Measurements from ENCODE around the gene BRINP3.

BRINP3 gene

DNA sequence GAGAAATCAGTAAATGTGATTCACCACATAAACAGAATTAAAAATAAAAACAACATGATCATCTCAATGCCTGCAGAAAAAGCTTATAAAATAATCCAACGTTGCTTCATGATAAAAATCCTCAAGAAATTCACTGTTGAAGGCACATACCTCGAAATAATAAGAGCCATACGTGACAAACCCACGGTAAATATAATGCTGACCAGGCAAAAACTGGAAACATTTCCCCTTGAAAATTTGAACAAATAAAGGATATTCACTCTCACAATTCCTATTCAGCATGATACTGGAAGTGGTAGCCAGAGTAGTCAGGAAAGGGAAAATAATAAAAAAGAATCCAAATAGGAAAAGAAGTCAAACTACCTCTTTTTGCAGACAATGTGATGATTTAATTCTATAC lies 148.8 kb downstream of the BRINP3 start:
- Histone ChIP-seq H2AFZ (ENCODE audit: low read length, unreplicated experiment) (no peak overlapping the region), H3K36me3 (ENCODE audit: insufficient read depth, low read length) (no peaks in the 10 kb centered on the region), H3K27ac (ENCODE audit: low read depth, low read length) (no peak overlapping the region), H3K4me1 (ENCODE audit: control insufficient read depth, insufficient read depth, low read length, unreplicated experiment) (no peaks in the 10 kb centered on the region), H3K79me2 (ENCODE audit: control insufficient read depth, insufficient read depth, low read length, unreplicated experiment) (no peaks in the 10 kb centered on the region), H3K27me3 (ENCODE audit: insufficient read depth, low read length) (no peaks in the 10 kb centered on the region), H3K4me3 (ENCODE audit: low read depth, low read length) (no peak overlapping the region)

DNA sequence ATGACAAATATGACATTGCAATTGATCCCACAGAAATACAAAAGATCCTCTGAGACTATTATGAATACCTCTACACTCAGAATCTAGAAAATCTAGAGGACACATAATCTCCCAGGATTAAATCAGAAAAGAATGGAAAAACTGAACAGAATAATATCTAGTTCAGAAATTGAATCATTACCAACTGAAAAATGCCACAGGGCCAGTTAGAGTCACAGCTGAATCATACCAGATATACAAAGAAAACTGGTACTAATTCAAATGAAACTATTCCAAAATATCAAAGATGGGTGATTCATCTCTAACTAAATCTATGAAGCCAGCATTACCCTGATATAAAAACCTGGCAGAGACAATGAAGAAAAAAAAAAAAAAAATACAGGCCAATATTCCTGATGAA lies 149.3 kb downstream of the BRINP3 start:
- Histone ChIP-seq H3K36me3 (ENCODE audit: insufficient read depth, low read length) (no peaks in the 10 kb centered on the region), H3K79me2 (ENCODE audit: control insufficient read depth, insufficient read depth, low read length, unreplicated experiment) (no peaks in the 10 kb centered on the region), H3K27ac (ENCODE audit: low read depth, low read length) (no peak overlapping the region), H2AFZ (ENCODE audit: low read length, unreplicated experiment) (no peak overlapping the region), H3K27me3 (ENCODE audit: insufficient read depth, low read length) (no peaks in the 10 kb centered on the region), H3K4me1 (ENCODE audit: control insufficient read depth, insufficient read depth, low read length, unreplicated experiment) (no peaks in the 10 kb centered on the region), H3K4me3 (ENCODE audit: low read depth, low read length) (no peak overlapping the region)

DNA sequence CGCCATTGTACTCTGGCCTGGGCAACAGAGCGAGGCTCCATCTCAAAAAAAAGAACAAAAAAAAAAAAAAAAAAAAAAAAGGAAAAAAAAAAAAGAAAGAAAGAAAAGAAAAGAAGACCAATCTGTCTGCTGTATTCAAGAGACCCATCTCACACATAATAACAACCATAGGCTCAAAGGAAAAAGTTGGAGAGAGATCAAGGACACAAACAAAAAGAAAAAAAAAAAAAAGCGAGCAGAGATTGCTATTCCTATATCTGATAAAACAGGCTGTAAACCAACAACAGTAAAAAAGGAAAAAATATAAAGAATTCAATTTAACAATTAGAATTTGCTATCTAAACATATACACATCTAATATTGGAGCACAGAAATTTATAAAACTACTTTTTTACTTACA lies 150.4 kb downstream of the BRINP3 start:
- no peaks in the 10 kb centered on the region for H3K36me3 ChIP-seq (ENCODE audit: insufficient read depth, low read length)
- H3K79me2 ChIP-seq (ENCODE audit: control insufficient read depth, insufficient read depth, low read length, unreplicated experiment): no peaks in the 10 kb centered on the region
- no peak overlapping the region for H3K27ac ChIP-seq (ENCODE audit: low read depth, low read length)
- H3K4me1 ChIP-seq (ENCODE audit: control insufficient read depth, insufficient read depth, low read length, unreplicated experiment): no peaks in the 10 kb centered on the region
- H3K27me3 ChIP-seq (ENCODE audit: insufficient read depth, low read length): no peaks in the 10 kb centered on the region
- H3K4me3 ChIP-seq (ENCODE audit: low read depth, low read length): no peak overlapping the region
- H2AFZ ChIP-seq (ENCODE audit: low read length, unreplicated experiment): no peak overlapping the region

DNA sequence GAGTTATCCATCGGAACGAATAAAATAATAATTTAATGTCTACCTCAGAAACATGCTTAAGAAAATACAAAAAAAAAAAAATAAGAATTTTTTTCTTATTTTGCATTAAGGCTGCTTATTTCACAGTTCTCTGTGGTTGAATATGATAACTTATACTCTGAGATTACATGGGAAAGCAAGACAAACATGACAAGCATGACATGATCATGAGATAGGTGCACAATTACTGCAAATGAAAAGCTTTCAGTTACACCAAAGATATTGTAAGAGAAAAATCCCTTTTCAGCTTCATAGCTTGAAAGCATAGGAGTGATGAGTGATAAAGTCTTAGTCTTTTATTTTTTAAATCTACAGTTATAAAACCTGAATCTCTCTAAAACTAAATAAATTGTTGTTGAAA lies 154.1 kb downstream of the BRINP3 start:
- Histone ChIP-seq H2AFZ (ENCODE audit: low read length, unreplicated experiment) (no peak overlapping the region), H3K36me3 (ENCODE audit: insufficient read depth, low read length) (no peaks in the 10 kb centered on the region), H3K79me2 (ENCODE audit: control insufficient read depth, insufficient read depth, low read length, unreplicated experiment) (no peaks in the 10 kb centered on the region), H3K4me1 (ENCODE audit: control insufficient read depth, insufficient read depth, low read length, unreplicated experiment) (no peaks in the 10 kb centered on the region), H3K27me3 (ENCODE audit: insufficient read depth, low read length) (no peaks in the 10 kb centered on the region), H3K27ac (ENCODE audit: low read depth, low read length) (no peak overlapping the region), H3K4me3 (ENCODE audit: low read depth, low read length) (no peak overlapping the region)

DNA sequence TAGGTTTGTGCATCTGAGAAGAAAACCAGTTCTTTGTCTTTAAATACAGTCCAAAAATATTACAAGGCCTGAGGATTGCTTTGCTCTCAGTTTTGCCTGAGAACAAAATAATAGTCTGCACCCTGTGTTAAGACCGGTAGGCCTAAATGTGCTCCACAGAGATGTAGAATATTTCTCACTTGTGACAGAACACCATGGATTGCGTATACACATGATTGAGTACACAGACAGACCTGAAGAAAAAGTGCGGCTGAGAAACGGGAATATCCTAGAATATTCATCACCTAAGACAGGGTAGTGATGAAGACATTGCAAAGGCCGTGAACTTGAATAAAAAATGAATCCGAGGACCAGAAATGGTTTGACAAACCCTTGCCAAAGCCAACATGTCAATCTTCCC lies 155.4 kb downstream of the BRINP3 start:
- Histone ChIP-seq H3K27ac (ENCODE audit: low read depth, low read length) (no peak overlapping the region), H2AFZ (ENCODE audit: low read length, unreplicated experiment) (no peak overlapping the region), H3K4me1 (ENCODE audit: control insufficient read depth, insufficient read depth, low read length, unreplicated experiment) (no peaks in the 10 kb centered on the region), H3K79me2 (ENCODE audit: control insufficient read depth, insufficient read depth, low read length, unreplicated experiment) (no peaks in the 10 kb centered on the region), H3K27me3 (ENCODE audit: insufficient read depth, low read length) (no peaks in the 10 kb centered on the region), H3K36me3 (ENCODE audit: insufficient read depth, low read length) (no peaks in the 10 kb centered on the region), H3K4me3 (ENCODE audit: low read depth, low read length) (no peak overlapping the region)

DNA sequence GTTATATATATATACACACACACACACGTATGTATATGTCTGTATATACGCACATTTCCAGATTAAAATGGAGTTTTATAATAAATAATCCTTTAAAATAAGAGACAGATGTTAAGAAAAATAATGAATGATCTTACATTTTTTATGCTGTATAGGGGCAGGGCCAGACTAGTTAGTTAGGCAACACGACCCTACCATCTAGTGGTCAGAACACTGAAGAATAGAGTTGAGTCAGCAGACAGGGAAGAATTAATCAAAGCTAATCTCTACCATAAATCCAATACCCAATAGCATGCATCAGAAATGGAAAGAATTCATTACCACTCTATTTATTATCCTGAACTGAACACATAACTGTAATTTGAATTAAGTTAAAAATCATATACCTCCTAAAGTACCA lies 156.7 kb downstream of the BRINP3 start:
- Histone ChIP-seq H3K27ac (ENCODE audit: low read depth, low read length) (no peak overlapping the region), H3K27me3 (ENCODE audit: insufficient read depth, low read length) (no peaks in the 10 kb centered on the region), H3K36me3 (ENCODE audit: insufficient read depth, low read length) (no peaks in the 10 kb centered on the region), H2AFZ (ENCODE audit: low read length, unreplicated experiment) (no peak overlapping the region), H3K4me1 (ENCODE audit: control insufficient read depth, insufficient read depth, low read length, unreplicated experiment) (no peaks in the 10 kb centered on the region), H3K4me3 (ENCODE audit: low read depth, low read length) (no peak overlapping the region), H3K79me2 (ENCODE audit: control insufficient read depth, insufficient read depth, low read length, unreplicated experiment) (no peaks in the 10 kb centered on the region)

DNA sequence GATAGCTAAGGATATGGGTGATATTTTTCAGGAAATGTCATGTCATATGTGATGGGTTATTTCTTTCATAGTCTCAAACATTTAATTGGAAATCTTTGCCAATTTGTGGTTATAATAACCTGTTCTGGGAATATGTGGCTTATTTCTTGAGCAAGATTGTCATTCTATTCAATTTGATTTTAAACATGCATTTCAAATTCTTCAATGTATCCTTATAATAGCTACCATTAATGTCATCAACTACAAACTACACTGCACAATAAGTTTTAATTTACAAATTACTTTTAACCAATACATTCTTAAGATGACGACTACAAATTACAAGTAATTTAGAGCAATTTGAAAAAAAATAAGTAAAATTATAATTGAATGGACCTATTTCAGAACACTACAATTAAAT lies 164.9 kb downstream of the BRINP3 start:
- Histone ChIP-seq H3K36me3 (ENCODE audit: insufficient read depth, low read length) (no peaks in the 10 kb centered on the region), H3K27ac (ENCODE audit: low read depth, low read length) (no peak overlapping the region), H3K4me1 (ENCODE audit: control insufficient read depth, insufficient read depth, low read length, unreplicated experiment) (no peaks in the 10 kb centered on the region), H2AFZ (ENCODE audit: low read length, unreplicated experiment) (no peak overlapping the region), H3K79me2 (ENCODE audit: control insufficient read depth, insufficient read depth, low read length, unreplicated experiment) (no peaks in the 10 kb centered on the region), H3K4me3 (ENCODE audit: low read depth, low read length) (no peak overlapping the region), H3K27me3 (ENCODE audit: insufficient read depth, low read length) (no peaks in the 10 kb centered on the region)

DNA sequence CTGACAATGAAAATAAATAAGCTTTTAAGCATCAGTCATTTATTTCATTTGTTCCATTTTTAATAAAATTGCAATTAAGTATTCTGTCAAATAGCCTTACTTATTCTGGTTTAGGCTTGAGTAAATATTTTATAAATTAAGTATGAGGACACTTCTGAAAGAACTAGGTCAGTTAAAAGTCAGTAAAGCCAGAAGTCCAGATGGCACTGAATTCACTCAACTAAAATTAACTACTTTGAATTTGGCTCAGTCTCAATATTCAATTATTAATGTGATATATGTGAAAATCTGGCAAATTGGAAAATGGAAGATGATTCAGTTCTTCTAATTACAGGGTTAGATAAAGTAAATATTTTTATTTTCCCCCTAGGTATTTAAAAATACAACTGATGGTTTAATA lies 174.2 kb downstream of the BRINP3 start:
- H3K27ac ChIP-seq (ENCODE audit: low read depth, low read length): no peak overlapping the region
- no peaks in the 10 kb centered on the region for H3K36me3 ChIP-seq (ENCODE audit: insufficient read depth, low read length)
- H2AFZ ChIP-seq (ENCODE audit: low read length, unreplicated experiment): no peak overlapping the region
- no peaks in the 10 kb centered on the region for H3K79me2 ChIP-seq (ENCODE audit: control insufficient read depth, insufficient read depth, low read length, unreplicated experiment)
- H3K4me1 ChIP-seq (ENCODE audit: control insufficient read depth, insufficient read depth, low read length, unreplicated experiment): no peaks in the 10 kb centered on the region
- H3K4me3 ChIP-seq (ENCODE audit: low read depth, low read length): no peak overlapping the region
- no peaks in the 10 kb centered on the region for H3K27me3 ChIP-seq (ENCODE audit: insufficient read depth, low read length)

DNA sequence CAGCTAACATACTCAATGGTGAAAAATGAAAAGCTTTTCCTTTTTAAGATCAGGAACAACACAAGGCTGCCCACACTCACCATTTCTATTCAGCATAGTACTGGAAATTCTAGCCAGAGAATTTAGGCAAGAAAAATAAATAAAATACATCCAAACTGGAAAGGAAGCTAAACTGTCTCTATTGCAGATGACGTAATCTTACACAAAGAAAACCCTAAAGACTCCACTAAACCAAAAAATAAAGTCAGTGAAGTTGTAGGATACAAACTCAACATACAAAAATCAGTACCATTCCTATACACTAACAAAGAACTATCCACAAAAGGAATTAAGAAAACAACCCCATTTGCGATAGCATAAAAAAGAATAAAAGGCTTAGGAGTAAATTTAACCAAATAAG lies 181.2 kb downstream of the BRINP3 start:
- no peak overlapping the region for H3K4me3 ChIP-seq (ENCODE audit: low read depth, low read length)
- H3K4me1 ChIP-seq (ENCODE audit: control insufficient read depth, insufficient read depth, low read length, unreplicated experiment): no peaks in the 10 kb centered on the region
- H2AFZ ChIP-seq (ENCODE audit: low read length, unreplicated experiment): no peak overlapping the region
- H3K27ac ChIP-seq (ENCODE audit: low read depth, low read length): no peak overlapping the region
- no peaks in the 10 kb centered on the region for H3K36me3 ChIP-seq (ENCODE audit: insufficient read depth, low read length)
- H3K27me3 ChIP-seq (ENCODE audit: insufficient read depth, low read length): no peaks in the 10 kb centered on the region
- no peaks in the 10 kb centered on the region for H3K79me2 ChIP-seq (ENCODE audit: control insufficient read depth, insufficient read depth, low read length, unreplicated experiment)

DNA sequence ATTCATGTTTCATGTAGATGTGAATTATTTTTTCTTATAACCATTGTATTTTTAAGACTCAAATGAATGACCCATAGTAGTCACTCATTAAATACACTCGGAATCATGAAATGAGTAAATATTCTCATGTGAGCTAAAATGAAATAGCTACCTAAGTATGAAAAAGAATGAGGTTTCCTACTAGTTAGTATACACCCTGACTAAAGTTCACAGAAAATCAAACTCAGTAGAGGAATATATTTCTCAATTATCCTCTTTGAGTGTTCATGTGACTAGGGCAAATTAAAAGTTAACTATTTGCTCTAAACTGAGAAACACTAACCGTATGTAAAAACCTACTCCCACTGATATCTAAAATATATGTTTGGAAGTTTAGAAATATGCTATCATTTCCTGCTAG lies 187.8 kb downstream of the BRINP3 start:
- no peak overlapping the region for H3K4me3 ChIP-seq (ENCODE audit: low read depth, low read length)
- H3K4me1 ChIP-seq (ENCODE audit: control insufficient read depth, insufficient read depth, low read length, unreplicated experiment): no peaks in the 10 kb centered on the region
- no peak overlapping the region for H2AFZ ChIP-seq (ENCODE audit: low read length, unreplicated experiment)
- no peak overlapping the region for H3K27ac ChIP-seq (ENCODE audit: low read depth, low read length)
- no peaks in the 10 kb centered on the region for H3K27me3 ChIP-seq (ENCODE audit: insufficient read depth, low read length)
- H3K79me2 ChIP-seq (ENCODE audit: control insufficient read depth, insufficient read depth, low read length, unreplicated experiment): no peaks in the 10 kb centered on the region
- no peaks in the 10 kb centered on the region for H3K36me3 ChIP-seq (ENCODE audit: insufficient read depth, low read length)

DNA sequence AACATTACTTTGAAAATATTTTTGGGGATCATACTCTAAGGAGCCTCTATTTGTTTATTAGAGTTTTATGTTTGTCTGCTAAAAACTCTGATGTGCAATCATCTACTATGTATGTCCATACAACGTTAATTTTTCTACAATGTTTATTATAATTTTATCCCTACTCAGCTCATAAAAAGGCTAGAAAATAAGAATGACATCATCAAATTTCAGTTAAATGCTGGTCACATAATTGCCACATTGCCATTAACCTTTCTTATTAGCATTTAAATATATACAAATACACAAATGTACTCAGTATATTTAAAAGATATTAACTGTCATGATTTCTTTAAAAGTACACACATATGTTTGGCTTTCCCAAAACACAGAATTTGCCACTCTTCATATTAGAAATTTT lies 191.6 kb downstream of the BRINP3 start:
- no peaks in the 10 kb centered on the region for H3K27me3 ChIP-seq (ENCODE audit: insufficient read depth, low read length)
- H3K27ac ChIP-seq (ENCODE audit: low read depth, low read length): no peak overlapping the region
- H3K4me3 ChIP-seq (ENCODE audit: low read depth, low read length): no peak overlapping the region
- H3K79me2 ChIP-seq (ENCODE audit: control insufficient read depth, insufficient read depth, low read length, unreplicated experiment): no peaks in the 10 kb centered on the region
- H3K36me3 ChIP-seq (ENCODE audit: insufficient read depth, low read length): no peaks in the 10 kb centered on the region
- H3K4me1 ChIP-seq (ENCODE audit: control insufficient read depth, insufficient read depth, low read length, unreplicated experiment): no peaks in the 10 kb centered on the region
- no peak overlapping the region for H2AFZ ChIP-seq (ENCODE audit: low read length, unreplicated experiment)

DNA sequence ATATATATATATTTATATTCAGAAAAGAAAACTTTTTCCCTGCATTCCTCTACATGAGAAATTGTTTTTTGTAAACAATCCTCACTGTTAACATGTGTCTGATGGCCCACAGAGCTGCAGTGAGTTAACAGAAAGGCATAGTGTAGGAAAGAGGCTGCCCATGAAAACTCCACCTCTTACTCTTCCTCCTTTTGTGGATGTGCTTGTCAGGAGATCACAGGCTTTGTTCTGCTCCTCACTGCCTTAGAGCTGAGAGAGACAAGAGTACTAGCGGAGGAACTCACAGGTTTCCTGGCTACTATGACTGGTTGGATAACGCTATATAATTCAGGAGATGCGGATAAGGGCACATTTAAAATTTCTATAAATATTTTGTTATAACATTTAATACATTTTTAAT lies 200.6 kb downstream of the BRINP3 start:
- Histone ChIP-seq H3K27me3 (ENCODE audit: insufficient read depth, low read length) (no peaks in the 10 kb centered on the region), H2AFZ (ENCODE audit: low read length, unreplicated experiment) (no peak overlapping the region), H3K36me3 (ENCODE audit: insufficient read depth, low read length) (no peaks in the 10 kb centered on the region), H3K27ac (ENCODE audit: low read depth, low read length) (no peak overlapping the region), H3K4me1 (ENCODE audit: control insufficient read depth, insufficient read depth, low read length, unreplicated experiment) (no peaks in the 10 kb centered on the region), H3K79me2 (ENCODE audit: control insufficient read depth, insufficient read depth, low read length, unreplicated experiment) (no peaks in the 10 kb centered on the region), H3K4me3 (ENCODE audit: low read depth, low read length) (no peak overlapping the region)
